Naive B cell (primary cell): ENCODE data around the gene ABLIM2. TPM values are rescaled to one million over a fixed set of nuclear protein-coding genes. Genes with fewer than 3 reads are reported as not detected.
"Not testable (repeated sequence)": the region's sequence is repeated elsewhere in the genome, so short reads cannot be mapped to it uniquely, and the experiment has no call there.

ENCODE experiments used
- ATAC-seq, 2 donors: fragments of 150-1000 bp; cut with Tn5 transposase; 2 replicates each; pipeline ENCODE4 v1.10.0; 2021; ENCODE audit warnings: low read depth in 2 of 2, mild to moderate bottlenecking in 2 of 2, moderate library complexity in 2 of 2
- DNase-seq: peaks from one replicate; pipeline ENCODE4 v3.0.0; 2022
- H3K27ac Mint-ChIP-seq, 6 donors: one replicate each; pipeline ENCODE4 v1.8.0; 2020 to 2022; ENCODE audit warnings: mild to moderate bottlenecking in 6 of 6, mixed read lengths in 6 of 6, moderate library complexity in 5 of 6, inconsistent platforms in 2 of 6
- H3K27me3 Mint-ChIP-seq, 3 donors: one replicate each; pipeline ENCODE4 v1.8.0; 2021 to 2022; ENCODE audit warnings: mixed read lengths in 3 of 3, mild to moderate bottlenecking in 1 of 3
- H3K36me3 Mint-ChIP-seq, 2 donors: one replicate each; pipeline ENCODE4 v1.8.0; 2020 to 2022; ENCODE audit warnings: mixed read lengths in 2 of 2, inconsistent platforms in 1 of 2, mild to moderate bottlenecking in 1 of 2
- H3K4me1 Mint-ChIP-seq, 3 donors: one replicate each; pipeline ENCODE4 v1.8.0; 2020 to 2022; ENCODE audit warnings: mixed read lengths in 3 of 3, inconsistent platforms in 1 of 3, mild to moderate bottlenecking in 1 of 3, moderate library complexity in 1 of 3
- H3K4me3 Mint-ChIP-seq, 8 donors: one replicate each; pipeline ENCODE4 v1.8.0; 2020 to 2022; ENCODE audit warnings: mild to moderate bottlenecking in 8 of 8, mixed read lengths in 8 of 8, moderate library complexity in 8 of 8, inconsistent platforms in 2 of 8
- H3K9me3 Mint-ChIP-seq, 7 donors: one replicate each; pipeline ENCODE4 v1.8.0; 2020 to 2022; ENCODE audit warnings: mixed read lengths in 7 of 7, mild to moderate bottlenecking in 5 of 7, inconsistent platforms in 2 of 7, moderate library complexity in 1 of 7
- polyA plus RNA-seq, 6 donors: library from polyadenylated mRNA; unstranded; fragments of 300-500 nt; fragmentation: Illumina TruSeq; gene quantifications; one replicate each; pipeline ENCODE4 v1.2.3, GENCODE V29; 2021; ENCODE audit warnings: low read depth in 6 of 6

Gene ABLIM2
- polyA plus RNA-seq, 6 donors from 2014 or later, result 0.52 to 3.4 (median 1.1) TPM

DNA sequence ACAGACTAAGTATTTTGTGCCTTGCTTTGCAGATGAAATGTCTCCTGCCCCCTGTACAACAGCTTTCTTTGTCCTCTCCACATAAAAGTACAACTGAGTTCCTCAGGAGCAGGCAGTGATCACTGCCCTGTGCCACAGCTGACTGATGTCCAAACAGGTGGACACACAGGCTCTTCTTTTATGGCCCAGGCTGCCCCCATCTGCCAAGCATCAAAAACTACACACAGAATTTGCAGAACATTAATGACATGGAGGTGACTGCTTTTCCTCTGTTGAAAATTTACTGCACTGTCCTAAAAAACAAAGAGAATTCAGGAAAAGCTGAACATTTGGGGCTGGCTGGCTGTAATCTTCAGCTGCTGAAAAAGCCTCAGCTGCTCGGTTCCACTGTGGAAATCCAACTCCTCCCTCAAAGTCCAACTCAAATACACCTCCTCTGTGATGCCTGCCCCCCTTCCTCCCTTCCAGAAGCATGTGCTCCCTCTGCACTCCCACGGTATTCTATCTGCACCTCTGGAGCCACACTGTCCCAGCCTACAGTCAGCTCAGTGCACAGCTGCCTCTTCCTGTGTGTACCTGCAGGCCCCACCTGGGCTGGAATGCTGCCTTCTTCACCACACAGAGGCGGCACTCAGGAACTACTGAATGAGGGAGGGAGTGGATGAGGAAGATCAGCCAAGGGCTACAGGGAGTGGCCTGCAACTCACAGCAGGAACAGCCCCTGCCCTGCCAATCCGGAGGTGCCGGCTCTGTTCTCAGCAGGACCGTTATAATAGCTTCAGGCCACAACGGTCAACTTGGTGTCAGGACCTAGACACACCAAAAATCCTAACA is 229.3 kb downstream of the ABLIM2 start:
- DNase-seq, result no peak
- no peak overlapping the region for H3K4me3 Mint-ChIP-seq
- no peaks in the 10 kb centered on the region for H3K4me1 Mint-ChIP-seq
- H3K9me3 Mint-ChIP-seq, result no peaks in the 10 kb centered on the region
- ATAC-seq, result no peak
- no peak overlapping the region for H3K27ac Mint-ChIP-seq
- H3K36me3 Mint-ChIP-seq, result no peaks in the 10 kb centered on the region
- H3K27me3 Mint-ChIP-seq, result peaks cover 12 to 47% (median 36%) of the 10 kb centered on the region in 3 donors

DNA sequence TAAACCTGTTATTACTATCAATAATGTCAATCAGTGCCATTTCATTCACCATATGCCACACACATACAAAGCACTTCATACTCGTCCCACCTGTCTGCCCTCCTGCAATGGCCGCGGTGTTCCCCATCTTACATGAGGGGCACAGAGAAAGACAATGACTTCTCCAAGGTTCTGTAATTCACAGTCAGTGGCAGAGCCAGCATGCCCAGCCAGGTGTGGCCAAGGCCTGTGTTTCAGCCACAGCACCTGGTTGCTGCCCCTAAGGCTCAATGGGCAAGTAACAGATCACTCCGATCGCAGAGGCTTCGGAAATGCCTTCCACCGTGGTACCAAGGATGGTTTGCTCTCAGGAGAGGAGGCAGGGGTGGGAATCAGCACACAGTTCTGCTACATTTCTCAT is 229.9 kb downstream of the ABLIM2 start:
- Mint-ChIP-seq H3K36me3 (no peaks in the 10 kb centered on the region), H3K27me3 (peaks cover 6 to 47% (median 29%) of the 10 kb centered on the region in 3 donors), H3K27ac (no peak overlapping the region), H3K4me3 (no peak overlapping the region), H3K9me3 (no peaks in the 10 kb centered on the region), H3K4me1 (no peaks in the 10 kb centered on the region)
- DNase-seq (no peak), ATAC-seq (no peak)

DNA sequence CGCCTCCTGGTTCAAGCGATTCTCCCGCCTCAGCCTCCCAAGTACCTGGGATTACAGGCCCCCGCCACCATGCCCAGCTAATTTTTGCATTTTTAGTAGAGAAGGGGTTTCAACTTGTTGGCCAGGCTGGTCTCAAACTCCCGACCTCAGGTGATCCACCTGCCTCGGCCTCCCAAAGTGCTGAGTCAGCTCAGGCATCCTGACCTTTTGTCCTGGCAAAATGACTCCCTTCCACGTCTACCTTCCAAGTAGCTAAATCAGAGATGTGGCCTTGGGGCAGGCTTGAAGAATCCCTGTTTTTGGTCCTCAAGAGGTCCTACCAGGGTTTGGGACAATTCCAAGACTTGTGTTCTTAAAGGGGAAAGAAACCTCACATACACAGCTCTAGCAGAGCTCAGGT is 231.8 kb downstream of the ABLIM2 start:
- no peak overlapping the region for H3K4me3 Mint-ChIP-seq
- DNase-seq (no peak), ATAC-seq (no peak)
- no peaks in the 10 kb centered on the region for H3K4me1 Mint-ChIP-seq
- no peaks in the 10 kb centered on the region for H3K9me3 Mint-ChIP-seq
- H3K27ac Mint-ChIP-seq, result no peak overlapping the region
- H3K27me3 Mint-ChIP-seq, result peaks cover 4 to 44% (median 23%) of the 10 kb centered on the region in 3 donors
- no peaks in the 10 kb centered on the region for H3K36me3 Mint-ChIP-seq

DNA sequence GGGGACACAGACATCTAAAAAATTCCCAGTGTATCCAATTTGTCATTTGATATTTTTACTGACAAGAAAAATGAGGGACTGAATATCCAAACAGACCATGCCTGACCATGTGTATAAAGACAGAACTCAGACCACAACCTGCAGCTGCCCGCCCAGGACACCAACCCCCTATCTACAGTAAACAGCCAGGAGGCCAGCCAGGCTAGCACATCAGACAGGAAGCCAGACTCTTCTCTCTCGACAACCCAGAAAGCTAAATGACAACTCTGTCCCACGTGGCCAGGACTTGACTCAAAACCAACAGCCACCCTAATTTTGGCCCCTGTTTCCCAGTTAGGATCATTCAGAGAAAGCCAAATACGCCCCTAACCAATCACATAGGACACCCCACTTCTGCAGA is 234.0 kb downstream of the ABLIM2 start:
- H3K4me1 Mint-ChIP-seq, result no peaks in the 10 kb centered on the region
- no peaks in the 10 kb centered on the region for H3K36me3 Mint-ChIP-seq
- ATAC-seq, result no peak
- DNase-seq, result no peak
- no peak overlapping the region for H3K27ac Mint-ChIP-seq
- H3K9me3 Mint-ChIP-seq, result no peaks in the 10 kb centered on the region
- H3K27me3 Mint-ChIP-seq, result peaks cover 8 to 26% (median 19%) of the 10 kb centered on the region in 3 donors
- H3K4me3 Mint-ChIP-seq, result peak overlapping the region in 1 of 8 donors; percentile 41

DNA sequence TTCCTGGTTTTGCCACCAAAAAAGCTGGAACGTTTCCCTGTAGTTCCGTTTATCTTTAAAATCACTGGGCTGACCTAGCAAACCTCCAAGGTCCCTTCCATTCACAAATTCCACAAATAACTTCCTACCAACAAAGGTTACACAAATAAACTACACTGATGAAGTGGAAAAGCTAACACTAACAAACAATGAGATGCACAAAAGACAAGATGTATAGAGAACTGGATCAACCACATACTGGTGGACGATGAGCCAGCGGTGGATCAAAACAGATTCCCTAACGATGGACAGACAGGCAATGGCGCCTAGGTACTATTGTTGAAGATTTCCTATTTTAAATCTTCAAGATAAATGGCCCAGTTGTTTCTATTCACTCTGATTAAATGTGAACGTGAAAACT is 234.4 kb downstream of the ABLIM2 start:
- Mint-ChIP-seq H3K27ac (no peak overlapping the region), H3K4me3 (no peak overlapping the region), H3K4me1 (no peaks in the 10 kb centered on the region), H3K27me3 (peaks cover 8 to 22% (median 15%) of the 10 kb centered on the region in 3 donors), H3K9me3 (no peaks in the 10 kb centered on the region), H3K36me3 (no peaks in the 10 kb centered on the region)
- ATAC-seq (no peak), DNase-seq (no peak)

DNA sequence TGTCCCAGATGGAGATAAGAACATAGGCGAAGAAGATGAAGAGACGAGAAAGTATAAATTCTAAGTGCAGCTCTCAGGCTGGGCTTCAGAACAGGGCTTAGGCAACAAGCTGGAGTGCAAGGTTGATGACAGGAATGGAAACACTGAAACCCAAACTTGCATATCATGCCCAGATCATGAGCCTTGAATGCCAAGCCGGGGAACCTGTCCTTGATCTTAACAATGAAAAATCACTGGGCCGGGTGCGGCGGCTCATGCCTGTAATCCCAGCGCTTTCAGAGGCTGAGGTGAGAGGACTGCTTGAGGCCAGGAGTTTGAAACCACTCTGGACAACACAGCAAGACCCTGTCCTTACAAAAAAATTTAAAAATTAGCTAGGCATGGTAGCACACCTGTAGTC is 236.1 kb downstream of the ABLIM2 start:
- ATAC-seq (no peak), DNase-seq (no peak)
- H3K36me3 Mint-ChIP-seq, result no peaks in the 10 kb centered on the region
- no peak overlapping the region for H3K4me3 Mint-ChIP-seq
- H3K9me3 Mint-ChIP-seq, result no peaks in the 10 kb centered on the region
- peak overlapping the region in 1 of 6 donors; percentile 3 for H3K27ac Mint-ChIP-seq
- no peaks in the 10 kb centered on the region for H3K4me1 Mint-ChIP-seq
- peaks cover 13 to 24% (median 14%) of the 10 kb centered on the region in 3 donors for H3K27me3 Mint-ChIP-seq

DNA sequence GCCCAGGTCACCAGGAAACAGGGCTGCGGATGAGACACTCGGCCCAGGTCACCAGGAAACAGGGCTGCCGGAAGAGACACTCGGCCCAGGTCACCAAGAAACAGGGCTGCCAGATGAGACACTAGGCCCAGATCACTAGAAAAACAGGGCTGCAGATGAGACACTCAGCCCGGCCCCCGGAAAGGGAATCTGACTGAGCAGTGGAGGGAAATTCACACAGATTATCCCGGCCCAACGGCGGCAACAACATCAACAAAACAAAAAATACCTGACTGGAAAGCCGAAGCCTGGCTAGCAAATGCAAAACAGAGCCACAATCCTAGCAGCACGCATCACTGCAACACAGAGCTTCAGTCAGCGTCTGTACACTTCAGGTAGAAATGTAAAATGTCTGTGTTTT is 239.6 kb downstream of the ABLIM2 start:
- no peak overlapping the region for H3K4me3 Mint-ChIP-seq
- peaks cover 0 to 2% (median 0%) of the 10 kb centered on the region in 7 donors for H3K9me3 Mint-ChIP-seq
- DNase-seq (no peak), ATAC-seq (no peak)
- H3K27me3 Mint-ChIP-seq, result peaks cover 29 to 40% (median 29%) of the 10 kb centered on the region in 3 donors
- H3K36me3 Mint-ChIP-seq, result no peaks in the 10 kb centered on the region
- no peaks in the 10 kb centered on the region for H3K4me1 Mint-ChIP-seq
- no peak overlapping the region for H3K27ac Mint-ChIP-seq

DNA sequence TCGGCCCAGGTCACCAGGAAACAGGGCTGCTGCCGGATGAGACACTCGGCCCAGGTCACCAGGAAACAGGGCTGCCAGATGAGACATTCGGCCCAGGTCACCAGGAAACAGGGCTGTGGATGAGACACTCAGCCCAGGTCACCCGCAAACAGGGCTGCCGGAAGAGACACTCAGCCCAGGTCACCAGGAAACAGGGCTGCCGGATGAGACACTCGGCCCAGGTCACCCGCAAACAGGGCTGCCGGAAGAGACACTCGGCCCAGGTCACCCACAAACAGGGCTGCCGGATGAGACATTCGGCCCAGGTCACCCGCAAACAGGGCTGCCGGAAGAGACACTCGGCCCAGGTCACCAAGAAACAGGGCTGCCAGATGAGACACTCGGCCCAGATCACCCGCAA is 240.4 kb downstream of the ABLIM2 start:
- H3K36me3 Mint-ChIP-seq, DNase-seq, H3K4me3 Mint-ChIP-seq, H3K9me3 Mint-ChIP-seq, H3K4me1 Mint-ChIP-seq, H3K27ac Mint-ChIP-seq, ATAC-seq: not testable (repeated sequence)
- peaks cover 29 to 32% (median 29%) of the 10 kb centered on the region in 3 donors for H3K27me3 Mint-ChIP-seq

DNA sequence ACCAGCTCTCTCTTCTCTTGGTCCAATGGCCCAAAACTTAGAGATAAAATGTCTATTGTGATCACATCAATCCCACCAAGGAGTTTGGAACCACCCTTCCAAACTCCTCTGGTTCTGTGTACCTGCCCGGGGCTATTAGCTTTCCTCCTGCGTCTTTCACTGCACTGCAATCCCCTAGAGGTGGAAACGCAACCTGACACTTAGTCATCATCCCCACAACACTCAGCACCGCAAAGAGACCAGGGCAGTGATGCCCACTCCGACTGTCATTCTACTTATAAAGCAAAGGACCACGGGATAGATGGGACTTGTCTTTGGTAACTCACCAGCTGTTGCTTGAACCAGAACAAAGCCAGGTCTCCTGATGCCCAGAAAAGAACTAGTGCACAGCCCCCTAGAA is 240.9 kb downstream of the ABLIM2 start:
- Mint-ChIP-seq H3K36me3 (no peaks in the 10 kb centered on the region), H3K9me3 (peaks cover 0 to 2% (median 0%) of the 10 kb centered on the region in 7 donors), H3K4me1 (no peaks in the 10 kb centered on the region), H3K27ac (no peak overlapping the region), H3K27me3 (peaks cover 29 to 36% (median 32%) of the 10 kb centered on the region in 3 donors), H3K4me3 (no peak overlapping the region)
- no peak for ATAC-seq
- DNase-seq, result no peak

DNA sequence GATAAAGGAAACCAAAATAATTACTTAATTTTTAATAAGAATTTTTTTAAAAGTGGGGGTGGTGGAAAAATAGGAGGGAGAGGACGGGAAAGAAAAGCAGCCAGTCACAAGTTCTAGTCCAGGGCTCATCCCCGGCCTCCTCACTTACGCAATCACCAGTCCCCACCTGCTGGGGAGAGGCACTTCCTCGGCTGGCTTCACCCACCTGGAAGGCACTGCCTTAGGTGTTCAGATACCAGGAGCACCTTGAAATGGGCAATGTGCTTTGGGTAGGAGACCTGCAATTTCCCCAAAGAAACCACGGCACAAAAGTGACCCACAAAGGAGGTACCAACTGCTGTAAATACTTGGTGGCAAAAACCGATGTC is 242.8 kb downstream of the ABLIM2 start:
- Mint-ChIP-seq H3K4me3 (no peak overlapping the region), H3K9me3 (peaks cover 0 to 2% (median 0%) of the 10 kb centered on the region in 7 donors), H3K4me1 (no peaks in the 10 kb centered on the region)

More for the DNA sequence above, 242.8 kb downstream of the ABLIM2 start:
- Mint-ChIP-seq H3K36me3 (no peaks in the 10 kb centered on the region), H3K27me3 (peaks cover 30 to 48% (median 44%) of the 10 kb centered on the region in 3 donors), H3K27ac (no peak overlapping the region)
- DNase-seq (no peak), ATAC-seq (no peak)

Other genes with a start within 250 kb of the ABLIM2 start
- not detected for gene AFAP1, start 219.0 kb downstream of the ABLIM2 start, polyA plus RNA-seq
- 10 to 100 TPM; 24.1 to 64.3 (median 37.5) TPM for gene SH3TC1, start 40.5 kb upstream of the ABLIM2 start, polyA plus RNA-seq
- not detected for gene HTRA3, start 110.9 kb upstream of the ABLIM2 start, polyA plus RNA-seq